MCF 10A (cell line): ENCODE data around the gene PRM2. TPM values are rescaled to one million over a fixed set of nuclear protein-coding genes. Genes with fewer than 3 reads are reported as not detected.

Experiments
- BruUV-seq: library from RNA; stranded (reverse); fragments of 400-500 nt; replicated peaks from 2 replicates; lab custom pipeline; 2021; lab: Mats Ljungman, UMichigan
- CTCF ChIA-PET: fragments of 300-600 bp; sonication (Branson Sonifier 250); formaldehyde crosslinking; extraction: SDS; loops from one replicate; lab custom pipeline; 2021; ENCODE audit warnings: antibody characterized with exemption, inconsistent platforms; lab: Yijun Ruan, JAX
- POLR2A ChIA-PET: fragments of 300-600, 350-650 bp; sonication (Branson Sonifier 250); formaldehyde crosslinking; extraction: SDS; loops from one replicate; lab custom pipeline; 2020; ENCODE audit warnings: antibody characterized with exemption, inconsistent platforms; lab: Yijun Ruan, JAX
- DNase-seq: peaks from one replicate; pipeline ENCODE4 v3.0.0-alpha.2; 2018; ENCODE audit not compliant: unreplicated experiment
- H3K27ac Mint-ChIP-seq: one replicate; pipeline ENCODE4 v1.8.0; 2022; ENCODE audit warnings: mild to moderate bottlenecking, low read depth, mixed read lengths; ENCODE audit not compliant: unreplicated experiment
- H3K27me3 Mint-ChIP-seq: one replicate; pipeline ENCODE4 v1.8.0; 2022; ENCODE audit warnings: mixed read lengths; ENCODE audit not compliant: insufficient read depth, unreplicated experiment
- H3K36me3 Mint-ChIP-seq: one replicate; pipeline ENCODE4 v1.8.0; 2022; ENCODE audit warnings: mild to moderate bottlenecking, moderate library complexity, mixed read lengths; ENCODE audit not compliant: insufficient read depth, unreplicated experiment
- H3K4me1 Mint-ChIP-seq: one replicate; pipeline ENCODE4 v1.8.0; 2022; ENCODE audit warnings: mixed read lengths; ENCODE audit not compliant: insufficient read depth, unreplicated experiment
- H3K4me3 Mint-ChIP-seq: one replicate; pipeline ENCODE4 v1.8.0; 2022; ENCODE audit warnings: mild to moderate bottlenecking, moderate library complexity, mixed read lengths; ENCODE audit not compliant: unreplicated experiment
- H3K9me3 Mint-ChIP-seq: one replicate; pipeline ENCODE4 v1.8.0; 2022; ENCODE audit warnings: mixed read lengths; ENCODE audit not compliant: unreplicated experiment
- CTCF ChIP-seq: fragments of 200-600 bp; IDR thresholded peaks from one replicate; pipeline ENCODE4 v1.8.0; 2022; ENCODE audit warnings: antibody characterized with exemption, mild to moderate bottlenecking; ENCODE audit not compliant: unreplicated experiment
- intact Hi-C: fragments of 100-400 bp; cut with micrococcal nuclease; formaldehyde crosslinking; loops from 2 replicates; pipeline ENCODE4 v1.14.1; 2022
- total RNA-seq: library from RNA; stranded (reverse); gene quantifications from 2 replicates; pipeline ENCODE4 v1.2.3, GENCODE V29; 2022

PRM2 gene
- total RNA-seq, 1 experiment from 2014 or later: not detected

DNA sequence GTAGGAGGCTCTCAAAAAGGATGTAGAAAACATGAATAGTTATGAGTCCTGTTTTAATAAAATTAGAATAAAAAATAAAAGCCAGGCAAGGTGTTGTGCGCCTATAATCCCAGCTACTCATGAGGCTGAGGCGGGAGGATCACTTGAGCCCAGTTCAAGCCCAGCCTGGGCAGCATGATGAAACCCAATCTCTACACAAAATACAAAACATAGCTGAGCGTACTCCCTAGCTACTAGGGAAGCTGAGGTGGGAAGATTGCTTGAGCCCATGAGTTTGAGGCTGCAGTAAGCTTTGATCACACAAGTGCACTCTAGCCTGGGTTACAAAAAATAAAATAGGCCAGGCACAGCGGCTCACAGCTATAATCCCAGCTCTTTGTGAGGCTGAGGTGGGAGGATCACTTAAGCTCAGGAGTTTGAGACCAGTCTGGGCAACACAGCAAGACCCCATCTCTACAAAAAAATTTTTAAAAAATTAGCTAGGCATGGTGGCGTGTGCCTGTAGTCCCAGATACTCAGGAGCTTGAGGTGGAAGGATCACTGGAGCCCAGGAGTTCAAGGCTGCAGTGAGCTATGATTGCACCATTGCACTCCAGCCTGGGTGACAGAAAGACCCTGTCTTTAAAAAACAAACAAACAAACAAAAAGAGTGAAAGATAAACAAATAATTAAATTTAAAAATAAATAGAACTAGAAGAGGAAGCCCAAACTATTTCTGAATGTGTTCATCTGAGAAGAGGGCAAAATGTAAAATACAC lies 22.0 kb upstream of the PRM2 start:
- Mint-ChIP-seq H3K4me3 (no peak overlapping the region), H3K4me1 (no peaks in the 10 kb centered on the region), H3K27me3 (peaks cover under 1% of the 10 kb centered on the region), H3K9me3 (no peaks in the 10 kb centered on the region), H3K27ac (no peak overlapping the region), H3K36me3 (no peaks in the 10 kb centered on the region)
- no peak for TF ChIP-seq CTCF
- BruUV-seq: no TSS peak
- DNase-seq: no peak
- intact Hi-C loops: no loop called here
- ChIA-PET POLR2A (interaction anchor here (0.6 kb wide), 1 partner anchor 1783 kb away, joined by 3 read pairs; no protein-coding TSS in a partner anchor), CTCF (interaction anchor here (0.7 kb wide), 1 partner anchor 60 kb away, joined by 4 read pairs; no protein-coding TSS in a partner anchor)

DNA sequence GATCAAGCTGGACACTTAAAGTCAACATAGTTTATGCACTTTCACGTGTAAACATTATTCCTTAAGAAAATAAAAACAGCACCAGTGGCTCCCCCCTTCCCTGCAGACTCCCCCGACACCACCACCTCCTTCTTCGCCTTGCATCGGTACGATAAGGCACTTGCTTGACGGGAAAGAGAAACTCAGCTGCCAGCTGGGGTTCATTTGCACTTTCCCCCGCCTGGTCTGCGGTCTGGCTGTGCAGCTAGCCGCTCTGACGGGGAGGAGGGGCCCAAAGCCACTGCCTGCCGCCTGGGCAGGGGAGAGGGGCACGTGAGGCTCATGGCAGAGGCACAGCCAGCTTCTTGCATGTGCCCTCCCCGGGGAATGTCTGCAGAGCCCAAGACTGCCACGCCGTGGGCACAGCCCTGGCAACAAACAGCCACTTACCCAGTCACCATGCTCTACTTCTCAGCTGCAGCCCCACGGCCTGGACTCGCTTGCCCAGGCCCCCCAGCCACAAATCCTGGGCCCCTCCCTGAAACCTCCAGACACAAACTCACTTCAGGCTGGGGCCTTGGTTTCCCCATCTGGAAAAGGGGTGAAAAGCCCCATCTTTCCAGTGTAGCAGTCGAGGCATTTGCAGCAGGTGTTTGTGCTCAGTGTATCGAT lies 21.3 kb upstream of the PRM2 start:
- H3K27ac Mint-ChIP-seq: no peak overlapping the region
- no peaks in the 10 kb centered on the region for H3K36me3 Mint-ChIP-seq
- H3K9me3 Mint-ChIP-seq: no peaks in the 10 kb centered on the region
- intact Hi-C loops: no loop called here
- no peaks in the 10 kb centered on the region for H3K4me1 Mint-ChIP-seq
- TF ChIP-seq CTCF: no peak
- ChIA-PET CTCF (no interaction called here), POLR2A (interaction anchor here (0.6 kb wide), 1 partner anchor 1784 kb away, joined by 3 read pairs; no protein-coding TSS in a partner anchor)
- H3K27me3 Mint-ChIP-seq: peaks cover 8% of the 10 kb centered on the region
- no peak overlapping the region for H3K4me3 Mint-ChIP-seq
- no peak for DNase-seq
- BruUV-seq: no TSS peak

GRCh38 chr16:11296706-11297491 lies 20.6 kb upstream of the PRM2 start:
- BruUV-seq: no TSS peak
- H3K9me3 Mint-ChIP-seq: no peaks in the 10 kb centered on the region
- no peaks in the 10 kb centered on the region for H3K36me3 Mint-ChIP-seq
- ChIA-PET CTCF (no interaction called here), POLR2A (interaction anchor here (0.6 kb wide), 1 partner anchor 890 kb away, joined by 3 read pairs; no protein-coding TSS in a partner anchor)
- no peak overlapping the region for H3K27ac Mint-ChIP-seq
- no peak for TF ChIP-seq CTCF
- intact Hi-C loops: no loop called here
- DNase-seq: no peak
- H3K4me1 Mint-ChIP-seq: no peaks in the 10 kb centered on the region
- H3K27me3 Mint-ChIP-seq: peaks cover 14% of the 10 kb centered on the region
- no peak overlapping the region for H3K4me3 Mint-ChIP-seq

DNA sequence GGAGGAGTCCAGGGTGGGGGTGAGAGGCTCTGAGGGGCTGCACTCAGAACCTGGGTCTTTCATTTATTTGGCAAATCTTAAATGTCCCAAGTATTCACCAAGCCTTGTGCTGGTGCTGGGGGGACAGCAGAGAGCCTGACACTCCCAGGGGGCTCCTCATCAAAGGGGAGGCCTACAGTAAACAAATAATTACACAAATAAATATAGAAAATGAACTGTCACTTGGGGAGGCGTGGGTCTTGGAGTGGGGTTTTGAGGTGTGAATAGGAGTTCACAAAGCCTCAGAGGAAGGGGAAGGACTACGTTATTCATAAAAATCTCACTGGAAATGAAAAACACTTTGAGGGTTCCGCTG lies 20.0 kb upstream of the PRM2 start:
- no peak for DNase-seq
- intact Hi-C loops: no loop called here
- BruUV-seq: no TSS peak
- Mint-ChIP-seq H3K4me3 (no peak overlapping the region), H3K4me1 (no peaks in the 10 kb centered on the region), H3K27me3 (peaks cover 19% of the 10 kb centered on the region), H3K27ac (no peak overlapping the region), H3K9me3 (no peaks in the 10 kb centered on the region), H3K36me3 (no peaks in the 10 kb centered on the region)
- ChIA-PET POLR2A (no interaction called here), CTCF (no interaction called here)
- TF ChIP-seq CTCF: no peak
